Large intestine (tissue), 12 donors: ENCODE measurements around the gene SEC11C. TPM values are rescaled to one million over a fixed set of nuclear protein-coding genes. Genes with fewer than 3 reads are reported as not detected.
A peak's percentile ranks its signal among the peaks of the same experiment; 100 is the strongest.

Experiments used
- DNase-seq, 2 donors: peaks; one replicate each; pipeline versions ENCODE4 v3.0.0 to v3.0.0-alpha.2; 2013
- H3K27ac ChIP-seq: one replicate; pipeline ENCODE4 v1.5.1; 2013; ENCODE audit warnings: low read length
- H3K27me3 ChIP-seq: 2 replicates; pipeline ENCODE4 v1.6.1; 2013; ENCODE audit warnings: low read length; ENCODE audit not compliant: control insufficient read depth, insufficient read depth
- H3K36me3 ChIP-seq: 2 replicates; pipeline ENCODE4 v1.6.1; 2013; ENCODE audit warnings: low read length; ENCODE audit not compliant: control insufficient read depth, insufficient read depth
- H3K4me1 ChIP-seq: one replicate; pipeline ENCODE4 v1.6.1; 2013; ENCODE audit warnings: low read length; ENCODE audit not compliant: control insufficient read depth, insufficient read depth
- H3K4me3 ChIP-seq: one replicate; pipeline ENCODE4 v1.5.1; 2013; ENCODE audit warnings: low read length
- H3K9me3 ChIP-seq: one replicate; pipeline ENCODE4 v1.6.1; 2013; ENCODE audit warnings: mild to moderate bottlenecking, low read depth, low read length, moderate library complexity; ENCODE audit not compliant: control insufficient read depth
- WGBS: methylation state at CpG from one replicate; pipeline ENCODE4 v1.1.5; 2013; ENCODE audit warnings: low lambda C conversion rate; ENCODE audit not compliant: insufficient coverage; 5-methylcytosine and 5-hydroxymethylcytosine counted together
- long read RNA-seq, 11 donors: transcript quantifications; one replicate each; lab custom pipeline, GENCODE V29; 2026
- polyA plus RNA-seq: library from polyadenylated mRNA; unstranded; fragments of 120-200 nt; gene quantifications from one replicate; pipeline ENCODE4 v1.2.1, GENCODE V29; 2013

Gene SEC11C
- 114 TPM for polyA plus RNA-seq
- long read RNA-seq, donor 1, transcript SEC11C-204 (6 exons, 1,202 nt): major isoform, 33 of 36 reads
- long read RNA-seq, donor 1, partial matches to known transcripts: 0 of 36 reads
- long read RNA-seq, donor 1, other reads (novel, unspliced or antisense): 0 of 36 reads
- long read RNA-seq, donor 2, transcript SEC11C-206 (3 exons, 462 nt): minor isoform, 6 of 103 reads
- long read RNA-seq, donor 2, transcript SEC11C-203 (3 exons, 1,088 nt): minor isoform, 5 of 103 reads
- long read RNA-seq, donor 2, transcript SEC11C-204 (6 exons, 1,202 nt): major isoform, 79 of 103 reads
- long read RNA-seq, donor 2, partial matches to known transcripts: 6 of 103 reads
- long read RNA-seq, donor 2, other reads (novel, unspliced or antisense): 0 of 103 reads
- long read RNA-seq, donor 3: 0 reads
- long read RNA-seq, donor 4, transcript SEC11C-204 (6 exons, 1,202 nt): major isoform, 10 of 13 reads
- long read RNA-seq, donor 4, partial matches to known transcripts: 0 of 13 reads
- long read RNA-seq, donor 4, other reads (novel, unspliced or antisense): 0 of 13 reads
- long read RNA-seq, donor 5, transcript SEC11C-204 (6 exons, 1,202 nt): major isoform, 26 of 30 reads
- long read RNA-seq, donor 5, partial matches to known transcripts: 0 of 30 reads
- long read RNA-seq, donor 5, other reads (novel, unspliced or antisense): 0 of 30 reads
- long read RNA-seq, donor 6, transcript SEC11C-204 (6 exons, 1,202 nt): major isoform, 64 of 84 reads
- long read RNA-seq, donor 6, partial matches to known transcripts: 9 of 84 reads
- long read RNA-seq, donor 6, other reads (novel, unspliced or antisense): 0 of 84 reads
- long read RNA-seq, donor 7, transcript SEC11C-204 (6 exons, 1,202 nt): major isoform, 24 of 34 reads
- long read RNA-seq, donor 7, partial matches to known transcripts: 5 of 34 reads
- long read RNA-seq, donor 7, other reads (novel, unspliced or antisense): 0 of 34 reads
- long read RNA-seq, donor 8, transcript SEC11C-205 (5 exons, 718 nt): minor isoform, 6 of 106 reads
- long read RNA-seq, donor 8, transcript SEC11C-203 (3 exons, 1,088 nt): minor isoform, 8 of 106 reads
- long read RNA-seq, donor 8, transcript SEC11C-204 (6 exons, 1,202 nt): major isoform, 70 of 106 reads
- long read RNA-seq, donor 8, transcript SEC11C-206 (3 exons, 462 nt): minor isoform, 6 of 106 reads
- long read RNA-seq, donor 8, partial matches to known transcripts: 11 of 106 reads
- long read RNA-seq, donor 8, other reads (novel, unspliced or antisense): 0 of 106 reads
- long read RNA-seq, donor 9, transcript SEC11C-204 (6 exons, 1,202 nt): major isoform, 58 of 102 reads
- long read RNA-seq, donor 9, transcript SEC11C-203 (3 exons, 1,088 nt): minor isoform, 7 of 102 reads
- long read RNA-seq, donor 9, transcript SEC11C-205 (5 exons, 718 nt): minor isoform, 7 of 102 reads
- long read RNA-seq, donor 9, transcript SEC11C-202 (4 exons, 2,054 nt): minor isoform, 10 of 102 reads
- long read RNA-seq, donor 9, partial matches to known transcripts: 14 of 102 reads
- long read RNA-seq, donor 9, other reads (novel, unspliced or antisense): 0 of 102 reads
- long read RNA-seq, donor 10, transcript SEC11C-204 (6 exons, 1,202 nt): major isoform, 65 of 82 reads
- long read RNA-seq, donor 10, partial matches to known transcripts: 11 of 82 reads
- long read RNA-seq, donor 10, other reads (novel, unspliced or antisense): 0 of 82 reads
- long read RNA-seq, donor 11, transcript SEC11C-202 (4 exons, 2,054 nt): minor isoform, 5 of 63 reads
- long read RNA-seq, donor 11, transcript SEC11C-204 (6 exons, 1,202 nt): major isoform, 40 of 63 reads
- long read RNA-seq, donor 11, partial matches to known transcripts: 13 of 63 reads
- long read RNA-seq, donor 11, other reads (novel, unspliced or antisense): 0 of 63 reads

- WGBS: no CpG with 5 or more reads among the region's 55 CpGs
- Histone ChIP-seq H3K27me3 (peaks cover 11% of the 10 kb centered on the region), H3K9me3 (no peaks in the 10 kb centered on the region), H3K27ac (peak within 1 kb of the TSS; percentile 89), H3K36me3 (no peaks in the 10 kb centered on the region), H3K4me1 (peaks cover 10% of the 10 kb centered on the region), H3K4me3 (peak within 1 kb of the TSS; percentile 82)
- DNase-seq: peak; percentile 96 to 99
These were observed at the start of gene SEC11C for GRCh38 chr18:59139615-59140301. Gene SEC11C (plus strand): TSS chr18:59139884. CDS start chr18:59139949, 65 bp downstream.

DNA sequence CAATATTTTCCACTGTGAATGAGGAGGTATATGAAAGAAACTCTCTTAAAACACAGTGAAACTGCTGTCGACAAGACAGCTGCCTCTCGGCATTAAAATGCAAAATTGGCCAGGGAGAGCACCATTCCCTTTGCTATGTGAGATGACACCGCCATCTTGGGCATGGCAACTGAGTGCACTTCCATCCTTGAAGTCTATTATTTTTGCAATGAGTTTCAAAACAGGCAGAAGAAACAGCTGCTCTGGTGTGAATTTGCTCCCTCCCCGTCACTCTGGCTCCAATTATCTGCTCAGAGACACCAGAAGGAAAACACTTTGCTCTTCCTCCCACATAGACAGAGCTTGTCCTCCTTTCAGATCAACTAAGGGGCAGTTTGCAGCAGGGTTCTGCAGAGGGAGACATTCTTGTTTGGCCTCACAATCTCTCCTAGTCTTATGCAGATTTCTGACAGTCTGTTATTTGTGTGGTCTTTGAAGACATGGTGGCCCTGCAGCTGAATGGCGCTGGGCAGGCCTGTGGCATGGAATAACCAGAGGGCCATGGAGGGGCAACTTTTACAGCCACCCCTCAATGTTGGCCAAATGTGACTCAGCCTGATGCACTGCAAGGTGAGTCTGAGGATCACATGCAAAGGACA, 48.6 kb upstream of the SEC11C start:
- Histone ChIP-seq H3K4me3 (no peak overlapping the region), H3K9me3 (no peaks in the 10 kb centered on the region), H3K4me1 (no peaks in the 10 kb centered on the region), H3K27me3 (peaks cover 9% of the 10 kb centered on the region), H3K36me3 (no peaks in the 10 kb centered on the region), H3K27ac (no peak overlapping the region)
- DNase-seq: no peak
- no CpG with 5 or more reads among the region's 5 CpGs for WGBS

DNA sequence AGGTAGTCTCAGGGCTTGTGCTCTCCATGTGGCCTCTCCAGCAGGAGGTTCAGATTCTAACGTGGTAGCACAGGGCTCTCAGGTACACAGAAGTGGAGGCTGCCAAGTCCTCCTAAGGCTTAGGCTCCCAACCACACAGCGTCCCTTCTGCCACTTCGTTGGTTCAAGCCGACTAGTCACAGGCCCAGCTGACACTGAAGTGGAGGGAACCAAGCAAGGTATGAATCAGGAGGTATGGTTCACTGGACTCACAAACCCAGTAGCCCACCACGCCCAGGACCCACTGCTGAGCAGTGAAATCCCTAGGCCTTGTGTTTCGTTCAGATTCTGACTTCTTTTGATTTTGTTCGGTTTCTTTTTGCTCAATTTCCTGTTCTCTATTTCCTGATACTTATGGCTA, 46.0 kb upstream of the SEC11C start:
- Histone ChIP-seq H3K4me1 (no peaks in the 10 kb centered on the region), H3K27me3 (peaks cover 2% of the 10 kb centered on the region), H3K9me3 (no peaks in the 10 kb centered on the region), H3K4me3 (no peak overlapping the region), H3K36me3 (no peaks in the 10 kb centered on the region), H3K27ac (no peak overlapping the region)
- DNase-seq: no peak
- 100% methylated on average over 1 of the region's 7 CpGs for whole genome bisulfite sequencing

DNA sequence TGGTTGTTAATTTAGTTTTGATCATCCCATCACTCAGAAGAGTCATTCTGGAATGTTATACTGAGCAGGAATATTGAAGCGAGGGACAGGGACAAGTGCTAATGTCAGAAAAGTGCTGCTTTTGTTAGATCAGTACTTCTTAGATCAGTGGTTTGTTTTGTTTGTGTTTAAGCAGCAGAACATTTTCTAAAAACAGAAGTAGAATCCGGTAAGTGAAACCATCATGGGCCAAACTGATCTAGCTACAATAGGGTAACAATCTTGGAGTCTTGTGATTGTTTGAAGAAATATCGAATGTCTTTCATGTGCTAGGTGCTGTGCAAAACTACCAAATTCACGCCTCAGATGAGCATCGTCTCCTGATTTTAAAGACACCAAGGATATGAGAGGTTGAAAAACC, 45.1 kb upstream of the SEC11C start:
- 100% methylated on average over 1 of the region's 5 CpGs for WGBS
- H3K4me1 ChIP-seq: no peaks in the 10 kb centered on the region
- DNase-seq: no peak
- no peak overlapping the region for H3K4me3 ChIP-seq
- H3K27me3 ChIP-seq: peaks cover 2% of the 10 kb centered on the region
- H3K9me3 ChIP-seq: no peaks in the 10 kb centered on the region
- H3K36me3 ChIP-seq: no peaks in the 10 kb centered on the region
- no peak overlapping the region for H3K27ac ChIP-seq

DNA sequence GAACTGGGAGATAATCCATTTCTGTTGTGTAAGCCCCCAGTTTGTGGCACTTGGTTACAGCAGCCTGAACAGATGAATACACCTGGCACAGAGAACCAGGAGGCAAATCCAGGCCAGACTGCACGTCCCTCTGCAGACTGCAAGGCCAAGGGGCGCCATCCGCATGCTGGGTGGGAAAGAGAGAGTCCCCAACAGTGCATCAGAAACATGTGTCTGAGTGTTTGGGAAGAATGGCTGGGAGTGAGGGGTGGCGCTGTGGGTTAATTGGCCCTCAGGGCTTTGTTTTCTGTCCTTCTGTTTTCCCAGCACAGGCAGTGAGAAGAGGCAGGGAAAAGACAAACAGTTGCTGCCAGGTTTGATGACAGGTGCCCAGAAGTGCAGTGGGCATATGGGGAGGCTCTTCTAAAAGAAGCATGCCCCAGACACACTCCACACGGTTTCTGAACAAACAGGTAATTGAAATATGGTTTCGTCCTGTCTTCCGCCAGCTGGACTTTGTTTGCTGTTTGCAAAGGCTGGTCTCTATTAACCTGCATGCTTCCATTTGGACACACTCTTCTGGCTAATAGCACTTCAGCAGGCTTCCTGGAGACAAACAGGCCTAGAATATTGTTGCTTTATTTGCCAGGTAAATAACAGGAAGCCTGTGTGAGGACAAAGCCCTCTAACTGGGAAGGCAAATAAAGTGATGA, 43.4 kb upstream of the SEC11C start:
- DNase-seq: peak in 1 of 2 donors; percentile 23
- no CpG with 5 or more reads among the region's 7 CpGs for WGBS

DNA sequence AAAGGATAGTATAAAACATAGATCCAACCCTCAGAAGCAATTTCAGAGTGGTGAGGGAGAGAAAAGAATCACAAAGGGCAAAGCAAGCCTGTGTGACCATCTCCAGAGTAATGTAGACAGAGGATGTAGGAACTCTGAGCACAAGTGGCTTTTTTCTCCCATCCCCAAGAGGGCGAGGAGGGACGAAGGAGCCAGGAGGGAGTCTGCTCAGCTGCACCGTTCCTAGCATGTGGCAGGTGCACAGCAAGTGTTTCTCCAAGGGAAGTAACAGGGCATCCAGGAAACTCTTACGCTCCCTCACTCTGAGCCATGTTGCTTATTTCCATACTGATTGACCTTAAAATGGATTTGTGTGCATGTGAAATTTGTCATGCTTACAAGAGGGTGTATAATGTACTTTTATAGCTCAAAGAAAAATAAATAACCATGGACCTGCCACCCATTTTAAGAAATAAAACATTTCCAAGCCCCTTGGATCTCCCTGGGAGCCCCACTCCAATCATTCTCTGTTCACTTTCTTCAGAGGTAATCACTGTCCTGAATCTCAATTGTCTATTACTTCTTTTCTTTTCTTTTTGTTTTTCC, 37.8 kb upstream of the SEC11C start:
- WGBS: no CpG with 5 or more reads among the region's 4 CpGs
- Histone ChIP-seq H3K4me1 (no peaks in the 10 kb centered on the region), H3K36me3 (no peaks in the 10 kb centered on the region), H3K9me3 (no peaks in the 10 kb centered on the region), H3K27ac (no peak overlapping the region), H3K4me3 (no peak overlapping the region), H3K27me3 (peaks cover 5% of the 10 kb centered on the region)
- DNase-seq: no peak

More for the DNA sequence above, 43.4 kb upstream of the SEC11C start:
- Histone ChIP-seq H3K9me3 (no peaks in the 10 kb centered on the region), H3K4me3 (no peak overlapping the region), H3K27me3 (peaks cover under 1% of the 10 kb centered on the region), H3K4me1 (no peaks in the 10 kb centered on the region), H3K27ac (no peak overlapping the region), H3K36me3 (no peaks in the 10 kb centered on the region)

DNA sequence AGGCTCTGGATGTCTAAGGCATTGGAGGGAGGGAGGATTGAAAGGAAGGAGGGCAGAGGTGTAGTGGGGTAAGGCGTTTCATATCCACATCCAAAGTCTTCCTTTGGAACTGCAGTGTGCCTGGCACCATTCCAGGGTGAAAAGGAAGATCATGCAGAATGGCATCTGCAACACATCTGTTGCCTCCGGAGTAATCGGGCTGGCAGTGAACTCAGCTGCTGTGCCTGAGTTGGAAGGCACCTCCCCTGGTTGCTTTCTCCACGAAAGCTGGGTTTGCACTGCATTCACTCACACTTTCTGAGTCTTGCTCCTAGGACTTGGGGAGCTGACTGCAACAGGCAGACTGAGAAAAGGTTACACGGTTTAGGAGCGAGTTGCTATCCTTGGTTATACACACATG, 30.3 kb upstream of the SEC11C start:
- H3K27me3 ChIP-seq: peaks cover 36% of the 10 kb centered on the region
- H3K36me3 ChIP-seq: no peaks in the 10 kb centered on the region
- no peak overlapping the region for H3K4me3 ChIP-seq
- no peak for DNase-seq
- H3K4me1 ChIP-seq: no peaks in the 10 kb centered on the region
- 92% methylated on average over 2 of the region's 6 CpGs for WGBS
- H3K27ac ChIP-seq: no peak overlapping the region
- H3K9me3 ChIP-seq: no peaks in the 10 kb centered on the region

GRCh38 chr18:59114160-59114559, 25.5 kb upstream of the SEC11C start:
- Histone ChIP-seq H3K27me3 (peaks cover 28% of the 10 kb centered on the region), H3K27ac (no peak overlapping the region), H3K36me3 (no peaks in the 10 kb centered on the region), H3K4me1 (no peaks in the 10 kb centered on the region), H3K9me3 (no peaks in the 10 kb centered on the region), H3K4me3 (no peak overlapping the region)
- no peak for DNase-seq
